K562 (cell line): Measurements from ENCODE around the gene MAPRE2. TPM values are rescaled to one million over a fixed set of nuclear protein-coding genes. Genes with fewer than 3 reads are reported as not detected.

Experiments
- ATAC-seq: fragments of 200-7000 bp; cut with Tn5 transposase; 3 replicates; pipeline ENCODE4 v1.9.1; 2020; ENCODE audit warnings: moderate library complexity
- BruUV-seq: library from RNA; stranded (reverse); fragments of 400-500 nt; replicated peaks from 2 replicates; lab custom pipeline; 2021; lab: Mats Ljungman, UMichigan
- CTCF ChIA-PET: fragments of 300-600 bp; formaldehyde crosslinking; extraction: SDS; loops from one replicate; lab custom pipeline; 2021; ENCODE audit warnings: low intra/inter-chr PET ratio; lab: Yijun Ruan, JAX
- POLR2A ChIA-PET: fragments of 300-600, 350-650 bp; sonication (Branson Sonifier 250); formaldehyde crosslinking; extraction: SDS; loops from one replicate; lab custom pipeline; 2021; ENCODE audit warnings: antibody characterized with exemption, inconsistent platforms; lab: Yijun Ruan, JAX
- DNase-seq, 4 experiments: peaks; one replicate each; pipeline versions ENCODE4 v3.0.0 to v3.0.0-alpha.2; 2011 to 2018; ENCODE audit warnings: low spot score in 3 of 4, mixed read lengths in 3 of 4; ENCODE audit errors: extremely low read depth in 1 of 4
- FAIRE-seq: peaks from 2 replicates; lab custom pipeline; 2011; peaks lifted over from hg19 to GRCh38; lab: Jason Lieb, UNC
- H2AFZ ChIP-seq: 2 replicates; pipeline ENCODE4 v1.6.0; 2011; ENCODE audit warnings: low read depth, low read length, control low read depth, inconsistent platforms
- H3K27ac ChIP-seq: fragments of 200-600 bp; 3 replicates; pipeline ENCODE4 v1.8.0; 2011; ENCODE audit warnings: low read depth, mild to moderate bottlenecking, control low read depth, inconsistent platforms, low read length, moderate library complexity, mixed read lengths; ENCODE audit errors: extremely low read depth
- H3K27me3 ChIP-seq, 2 experiments: fragments of 300-600 bp in 1 of 2; 2 replicates in 1 of 2; 3 replicates in 1 of 2; pipeline versions ENCODE4 v1.6.0 to v1.8.0; 2011; ENCODE audit warnings: inconsistent platforms in 2 of 2, low read length in 2 of 2, mild to moderate bottlenecking in 1 of 2, mixed read lengths in 1 of 2, moderate library complexity in 1 of 2; ENCODE audit not compliant: control insufficient read depth in 2 of 2, insufficient read depth in 2 of 2
- H3K36me3 ChIP-seq: fragments of 300-600 bp; 3 replicates; pipeline ENCODE4 v1.8.0; 2011; ENCODE audit warnings: mild to moderate bottlenecking, low read length, inconsistent platforms; ENCODE audit not compliant: control insufficient read depth, insufficient read depth
- H3K4me1 ChIP-seq, 2 experiments: fragments of 200-600 bp in 1 of 2; replicated peaks in 1 of 2; 2 replicates in 1 of 2; 3 replicates in 1 of 2; pipeline versions ENCODE4 v1.5.1 to v1.8.0; 2011; ENCODE audit warnings: inconsistent platforms in 2 of 2, low read length in 2 of 2, mild to moderate bottlenecking in 1 of 2, mixed read lengths in 1 of 2, moderate library complexity in 1 of 2; ENCODE audit not compliant: control insufficient read depth in 2 of 2, insufficient read depth in 2 of 2
- H3K4me2 ChIP-seq: 2 replicates; pipeline ENCODE4 v1.6.1; 2011; ENCODE audit warnings: low read length, control low read depth, inconsistent platforms, mixed read lengths; ENCODE audit not compliant: insufficient read depth
- H3K4me3 ChIP-seq: fragments of 200-600 bp; sonication (generic), shearing (Covaris generic); 2 replicates; pipeline ENCODE4 v1.5.1; 2016; ENCODE audit warnings: control low read depth, inconsistent platforms
- H3K79me2 ChIP-seq: fragments of 200-600 bp; 3 replicates; pipeline ENCODE4 v1.8.0; 2011; ENCODE audit warnings: low read length, inconsistent platforms; ENCODE audit not compliant: control insufficient read depth, insufficient read depth
- H3K9ac ChIP-seq, 2 experiments: 2 replicates each; pipeline versions ENCODE4 v1.6.0 to v1.6.1; 2011; ENCODE audit warnings: low read depth in 2 of 2, low read length in 2 of 2, control low read depth in 1 of 2, inconsistent platforms in 1 of 2, mild to moderate bottlenecking in 1 of 2, mixed read lengths in 1 of 2; ENCODE audit not compliant: insufficient read depth in 1 of 2
- H3K9me1 ChIP-seq: one replicate; pipeline ENCODE4 v1.6.0; 2011; ENCODE audit warnings: inconsistent platforms, mild to moderate bottlenecking, low read length, moderate library complexity; ENCODE audit not compliant: control insufficient read depth, insufficient read depth
- H3K9me3 ChIP-seq: replicated peaks from 2 replicates; pipeline ENCODE4 v1.5.1; 2011; ENCODE audit warnings: low read depth, low read length, inconsistent platforms; ENCODE audit not compliant: control insufficient read depth, insufficient read depth
- H4K20me1 ChIP-seq: replicated peaks from 2 replicates; pipeline ENCODE4 v1.6.1; 2011; ENCODE audit warnings: low read length, inconsistent platforms, mixed read lengths; ENCODE audit not compliant: control insufficient read depth, insufficient read depth
- BRD4 ChIP-seq: fragments of 200-600 bp; sonication (generic); IDR thresholded peaks from 2 replicates; pipeline ENCODE4 v1.6.1; 2017; ENCODE audit warnings: inconsistent platforms
- FOXP4 ChIP-seq: sonication (generic); formaldehyde crosslinking; IDR thresholded peaks from 2 replicates; pipeline ENCODE4 v1.8.0; 2022; ENCODE audit warnings: mild to moderate bottlenecking, missing genetic modification reagents, borderline replicate concordance
- GATA2 ChIP-seq: sonication (generic); formaldehyde crosslinking; IDR thresholded peaks from 2 replicates; pipeline ENCODE4 v1.4.0; 2020; ENCODE audit warnings: mild to moderate bottlenecking, missing genetic modification reagents
- ILK ChIP-seq: fragments of 450-650 bp; IDR thresholded peaks from 2 replicates; pipeline ENCODE4 v1.6.1; 2016; ENCODE audit warnings: missing genetic modification characterization, low read depth, mild to moderate bottlenecking, missing compliant biosample characterization, moderate library complexity, borderline replicate concordance
- PURB ChIP-seq: sonication (generic); formaldehyde crosslinking; IDR thresholded peaks from 2 replicates; pipeline ENCODE4 v1.9.0; 2021; ENCODE audit warnings: low read depth, mild to moderate bottlenecking, missing genetic modification reagents
- RERE ChIP-seq: sonication (generic); formaldehyde crosslinking; IDR thresholded peaks from 2 replicates; pipeline ENCODE4 v1.8.0; 2023; ENCODE audit warnings: missing genetic modification reagents, mild to moderate bottlenecking, borderline replicate concordance
- ZNF184 ChIP-seq: sonication (generic); formaldehyde crosslinking; IDR thresholded peaks from 2 replicates; pipeline ENCODE4 v1.5.0; 2020; ENCODE audit warnings: missing genetic modification reagents
- ZNF197 ChIP-seq: fragments of 200-800 bp; sonication (Bioruptor generic); IDR thresholded peaks from 2 replicates; pipeline ENCODE4 v1.6.1; 2016; ENCODE audit warnings: low read depth, missing genetic modification characterization, missing compliant biosample characterization
- ZNF41 ChIP-seq: fragments of 250-450 bp; sonication (Bioruptor Pico); conservative IDR thresholded peaks from 2 replicates; pipeline ENCODE4 v1.4.0; 2020; ENCODE audit warnings: mild to moderate bottlenecking
- ZNF655 ChIP-seq: fragments of 250-450 bp; sonication (Bioruptor Pico); IDR thresholded peaks from 2 replicates; pipeline ENCODE4 v1.5.0; 2021
- ZNF668 ChIP-seq: fragments of 250-450 bp; sonication (Bioruptor Pico); IDR thresholded peaks from 2 replicates; pipeline ENCODE4 v1.8.0; 2022; ENCODE audit warnings: mild to moderate bottlenecking, inconsistent platforms
- WGBS: fragments of 100-300 bp; shearing (Covaris generic); methylation state at CpG from one replicate; pipeline ENCODE4 v1.1.6; 2016; ENCODE audit warnings: low coverage, mixed read lengths; ENCODE audit not compliant: insufficient coverage; ENCODE audit errors: missing lambda C conversion rate; 5-methylcytosine and 5-hydroxymethylcytosine counted together
- in situ Hi-C: fragments of 300-500 bp; cut with MboI; formaldehyde crosslinking; loops from 4 replicates; pipeline ENCODE4 v1.15.0; 2018; ENCODE audit warnings: inconsistent platforms, mixed read lengths
- intact Hi-C: fragments of 100-400 bp; cut with micrococcal nuclease; formaldehyde crosslinking; loops from 2 replicates; pipeline ENCODE4 v1.14.2; 2022
- polyA plus RNA-seq, 8 experiments: library from polyadenylated mRNA; depleted of rRNA in 4 of 8; stranded (reverse) in 5 of 8; unstranded in 3 of 8; fragments of >200 nt; fragmentation: Nextera tagmentation in 2 of 8; fragmentation: Illumina TruSeq in 1 of 8; extraction: Ambion mirVana in 2 of 8; extraction: Trizol in 1 of 8; gene quantifications; 2 replicates each; pipeline versions ENCODE4 v1.2.1 to v1.2.3, GENCODE V29; 2011 to 2014; ENCODE audit warnings: inconsistent platforms in 1 of 8, missing spikeins in 1 of 8
- total RNA-seq, 7 experiments: library from RNA; depleted of rRNA in 6 of 7; stranded (reverse); fragments of >200 nt in 6 of 7; fragmentation: Illumina TruSeq in 2 of 7; extraction: Trizol in 2 of 7; gene quantifications; 2 replicates each; pipeline versions ENCODE4 v1.2.1 to v1.2.3, GENCODE V29; 2011 to 2021; ENCODE audit warnings: low replicate concordance in 1 of 7
- TF ChIP-seq, protein P1 (sequence below): fragments of 250-450 bp; sonication (Bioruptor Pico); IDR thresholded peaks from 2 replicates; pipeline ENCODE4 v1.8.0; 2021; ENCODE audit warnings: moderate library complexity, mild to moderate bottlenecking, inconsistent platforms

MAPRE2 gene
- total and polyA plus RNA-seq, 9 of the 15 experiments (the other 6 are each of a cell fraction or from before 2014, with no cell fraction given): 32.3 to 70.7 (median 40.7) TPM

GRCh38 chr18:35032113-35032512, 9.1 kb upstream of the MAPRE2 start:
- no peak for FAIRE-seq
- H2AFZ ChIP-seq: no peak overlapping the region
- ChIA-PET CTCF (no interaction called here), POLR2A (no interaction called here)
- 5% methylated on average over 1 of the region's 1 CpG for WGBS
- in situ Hi-C loops: no loop called here
- no peak overlapping the region for H3K4me2 ChIP-seq
- H3K79me2 ChIP-seq: no peaks in the 10 kb centered on the region
- intact Hi-C loops: no loop called here
- no peaks in the 10 kb centered on the region for H3K9me3 ChIP-seq
- no peaks in the 10 kb centered on the region for H3K9me1 ChIP-seq
- DNase-seq: no peak
- peaks cover 0 to 11% of the 10 kb centered on the region in 2 experiments; a peak in 2 of 5 replicates for H3K4me1 ChIP-seq
- no peak overlapping the region for H3K27ac ChIP-seq
- no peaks in the 10 kb centered on the region for H3K36me3 ChIP-seq
- no peaks in the 10 kb centered on the region for H4K20me1 ChIP-seq
- H3K9ac ChIP-seq: no peak overlapping the region
- H3K4me3 ChIP-seq: no peak overlapping the region
- no peak for ATAC-seq
- no peaks in the 10 kb centered on the region for H3K27me3 ChIP-seq
- BruUV-seq: no TSS peak
- TF ChIP-seq ZNF655 (CRISPR knock-in tag) (no peak), ZNF41 (no peak), ZNF184 (no peak), FOXP4 (CRISPR knock-in tag) (no peak), RERE (CRISPR knock-in tag) (no peak), ZNF668 (CRISPR knock-in tag) (no peak), PURB (no peak), GATA2 (CRISPR knock-in tag) (no peak), ZNF197 (no peak), ILK (no peak), BRD4 (no peak)
- TF ChIP-seq, protein P1, sequence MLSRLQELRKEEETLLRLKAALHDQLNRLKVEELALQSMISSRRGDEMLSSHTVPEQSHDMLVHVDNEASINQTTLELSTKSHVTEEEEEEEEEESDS (CRISPR knock-in tag): no peak
